IgD-negative memory B cell (primary cell): ENCODE data around the gene QRFP. TPM values are rescaled to one million over a fixed set of nuclear protein-coding genes. Genes with fewer than 3 reads are reported as not detected.
A peak's percentile ranks its signal among the peaks of the same experiment; 100 is the strongest.
"Not testable (repeated sequence)": the region's sequence is repeated elsewhere in the genome, so short reads cannot be mapped to it uniquely, and the experiment has no call there.

Experiments used
- H3K27ac Mint-ChIP-seq, 3 donors: one replicate each; pipeline ENCODE4 v1.8.0; 2020 to 2022; ENCODE audit warnings: mild to moderate bottlenecking in 3 of 3, mixed read lengths in 3 of 3, moderate library complexity in 1 of 3
- H3K27me3 Mint-ChIP-seq: one replicate; pipeline ENCODE4 v1.8.0; 2021; ENCODE audit warnings: mixed read lengths
- H3K36me3 Mint-ChIP-seq: one replicate; pipeline ENCODE4 v1.8.0; 2020; ENCODE audit warnings: mild to moderate bottlenecking, mixed read lengths
- H3K4me1 Mint-ChIP-seq, 3 donors: one replicate each; pipeline ENCODE4 v1.8.0; 2020 to 2022; ENCODE audit warnings: mixed read lengths in 3 of 3, mild to moderate bottlenecking in 1 of 3
- H3K4me3 Mint-ChIP-seq, 4 donors: one replicate each; pipeline ENCODE4 v1.8.0; 2020 to 2022; ENCODE audit warnings: mild to moderate bottlenecking in 4 of 4, mixed read lengths in 4 of 4, moderate library complexity in 3 of 4
- H3K9me3 Mint-ChIP-seq, 3 donors: one replicate each; pipeline ENCODE4 v1.8.0; 2020 to 2021; ENCODE audit warnings: mixed read lengths in 3 of 3, mild to moderate bottlenecking in 1 of 3
- polyA plus RNA-seq: library from polyadenylated mRNA; unstranded; fragments of 300-500 nt; fragmentation: Illumina TruSeq; gene quantifications from one replicate; pipeline ENCODE4 v1.2.3, GENCODE V29; 2021

QRFP gene
- polyA plus RNA-seq, 1 donor from 2014 or later: not detected

DNA sequence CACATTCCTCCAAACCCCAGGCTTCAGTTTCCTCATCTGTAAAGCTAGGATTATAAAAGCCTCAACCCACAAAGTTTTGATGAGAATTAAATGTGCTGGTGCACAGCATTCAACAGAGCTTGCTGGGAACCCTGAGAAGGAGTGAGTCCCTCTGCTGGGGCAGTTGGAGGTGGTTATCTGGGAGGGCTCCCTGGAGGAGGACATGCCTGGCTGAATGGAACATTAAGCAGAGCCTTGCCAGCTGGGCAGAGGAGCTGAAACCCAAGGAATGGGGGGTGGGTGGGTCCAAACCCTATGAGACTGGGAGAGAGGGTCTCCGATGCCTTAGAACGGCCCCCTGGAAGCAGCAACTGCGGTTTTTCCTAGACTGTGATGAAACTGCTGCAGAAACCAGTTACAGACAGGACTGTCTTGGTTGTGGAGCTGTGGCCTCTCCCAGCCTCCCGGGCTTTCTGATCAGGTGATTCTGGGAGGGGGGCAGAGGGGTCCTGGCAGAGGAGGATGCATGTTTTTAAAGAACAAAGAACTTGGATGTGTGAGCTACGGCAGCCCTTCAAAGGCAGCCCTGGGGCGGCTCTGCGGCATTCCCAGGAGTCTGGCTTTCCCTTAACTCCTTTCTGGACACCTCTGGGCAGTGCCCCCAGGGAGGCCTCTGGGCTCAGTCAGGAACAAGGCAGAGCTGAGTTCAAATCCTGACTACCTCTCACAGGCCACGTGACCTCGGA lies 21.7 kb upstream of the QRFP start:
- Mint-ChIP-seq H3K9me3 (no peaks in the 10 kb centered on the region), H3K4me1 (no peaks in the 10 kb centered on the region), H3K36me3 (no peaks in the 10 kb centered on the region), H3K27ac (no peak overlapping the region), H3K27me3 (peaks cover 15% of the 10 kb centered on the region), H3K4me3 (no peak overlapping the region)

DNA sequence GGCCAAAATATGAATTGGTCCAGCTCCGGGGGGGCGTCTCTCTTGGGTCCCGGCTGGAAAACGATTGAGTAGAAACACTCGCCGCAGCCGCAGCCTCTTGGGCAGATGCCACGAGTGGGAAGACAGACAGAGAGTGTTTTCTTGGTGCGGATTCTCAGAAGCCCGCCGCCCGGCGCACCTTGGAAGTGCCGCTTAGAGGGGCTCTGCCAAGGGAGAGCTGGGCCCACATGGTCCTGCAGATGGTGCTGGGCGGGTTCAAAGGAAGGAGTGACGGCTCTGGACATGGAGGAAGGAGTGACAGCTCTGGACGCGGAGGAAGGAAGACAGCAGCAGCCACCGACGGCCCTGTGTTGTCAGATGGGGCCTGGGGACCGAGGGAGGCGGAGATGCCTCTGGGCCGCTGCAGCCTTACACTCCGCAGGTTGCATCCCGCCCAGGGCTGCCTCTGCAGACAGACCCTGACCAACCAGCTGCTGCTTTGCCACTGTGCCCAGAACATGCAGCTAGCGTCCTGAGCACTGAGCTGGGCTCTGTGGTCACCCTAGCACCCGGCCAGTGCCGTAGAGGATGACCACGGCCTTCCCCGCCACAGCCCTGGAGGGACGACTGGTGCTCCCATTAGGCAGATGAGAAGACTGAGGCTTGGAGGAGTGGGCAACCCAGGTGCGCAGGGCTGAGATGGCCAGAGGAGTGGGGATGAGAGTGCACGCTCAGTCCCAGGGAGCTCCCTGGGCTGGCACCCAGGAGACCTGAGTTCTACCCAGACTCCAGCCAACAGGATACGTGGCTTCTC lies 20.8 kb upstream of the QRFP start:
- H3K27ac Mint-ChIP-seq: peak overlapping the region in 1 of 3 donors; percentile 53

GRCh38 chr9:130915096-130915447 lies 18.5 kb upstream of the QRFP start:
- H3K27me3 Mint-ChIP-seq: peaks cover 4% of the 10 kb centered on the region
- H3K9me3 Mint-ChIP-seq: no peaks in the 10 kb centered on the region
- H3K4me3 Mint-ChIP-seq: no peak overlapping the region
- no peaks in the 10 kb centered on the region for H3K36me3 Mint-ChIP-seq
- H3K4me1 Mint-ChIP-seq: no peaks in the 10 kb centered on the region
- H3K27ac Mint-ChIP-seq: no peak overlapping the region

More for the DNA sequence above, 20.8 kb upstream of the QRFP start:
- no peaks in the 10 kb centered on the region for H3K36me3 Mint-ChIP-seq
- H3K4me3 Mint-ChIP-seq: no peak overlapping the region
- peaks cover 6% of the 10 kb centered on the region for H3K27me3 Mint-ChIP-seq
- H3K4me1 Mint-ChIP-seq: no peaks in the 10 kb centered on the region
- H3K9me3 Mint-ChIP-seq: no peaks in the 10 kb centered on the region

DNA sequence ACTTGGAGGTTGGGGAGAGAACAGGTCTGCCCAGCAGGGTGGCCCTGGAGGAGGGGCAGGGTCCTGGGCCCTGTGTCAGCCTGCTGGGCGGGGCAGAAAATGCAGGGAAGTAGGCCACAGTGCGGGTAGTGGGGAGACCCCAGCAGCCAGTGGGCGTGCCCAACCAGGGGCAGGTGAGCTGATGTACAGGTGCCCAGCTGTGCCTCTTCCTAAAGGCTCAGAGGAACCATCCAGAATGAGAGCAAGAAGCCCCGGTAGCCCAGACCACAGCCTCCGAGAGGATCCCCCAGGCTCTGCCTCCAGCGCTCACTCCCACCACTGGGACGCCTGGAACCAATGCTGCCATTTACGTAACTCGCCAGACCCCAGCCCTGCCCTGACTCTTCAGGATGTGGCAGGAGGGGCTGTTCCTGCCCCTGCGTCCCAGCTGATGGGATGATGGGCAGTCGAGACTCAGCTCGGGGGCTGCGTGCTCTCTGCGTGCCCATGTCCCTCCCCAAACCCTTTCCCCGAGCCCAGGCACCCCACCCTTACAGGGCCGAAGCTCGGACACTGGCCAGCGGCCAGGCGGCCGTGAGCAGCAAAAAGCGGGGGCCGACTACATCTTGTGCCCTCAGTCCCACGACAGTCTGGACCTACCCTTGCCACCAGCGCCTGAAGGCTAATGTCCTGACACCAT lies 17.9 kb upstream of the QRFP start:
- Mint-ChIP-seq H3K9me3 (no peaks in the 10 kb centered on the region), H3K27me3 (peaks cover 4% of the 10 kb centered on the region), H3K4me1 (no peaks in the 10 kb centered on the region), H3K4me3 (no peak overlapping the region), H3K36me3 (no peaks in the 10 kb centered on the region), H3K27ac (no peak overlapping the region)

- H3K9me3 Mint-ChIP-seq: no peaks in the 10 kb centered on the region
- H3K4me1 Mint-ChIP-seq: no peaks in the 10 kb centered on the region
- no peaks in the 10 kb centered on the region for H3K36me3 Mint-ChIP-seq
- peaks cover 1% of the 10 kb centered on the region for H3K27me3 Mint-ChIP-seq
- no peak overlapping the region for H3K4me3 Mint-ChIP-seq
- no peak overlapping the region for H3K27ac Mint-ChIP-seq
These were observed 17.2 kb upstream of the QRFP start for GRCh38 chr9:130913599-130914416.

DNA sequence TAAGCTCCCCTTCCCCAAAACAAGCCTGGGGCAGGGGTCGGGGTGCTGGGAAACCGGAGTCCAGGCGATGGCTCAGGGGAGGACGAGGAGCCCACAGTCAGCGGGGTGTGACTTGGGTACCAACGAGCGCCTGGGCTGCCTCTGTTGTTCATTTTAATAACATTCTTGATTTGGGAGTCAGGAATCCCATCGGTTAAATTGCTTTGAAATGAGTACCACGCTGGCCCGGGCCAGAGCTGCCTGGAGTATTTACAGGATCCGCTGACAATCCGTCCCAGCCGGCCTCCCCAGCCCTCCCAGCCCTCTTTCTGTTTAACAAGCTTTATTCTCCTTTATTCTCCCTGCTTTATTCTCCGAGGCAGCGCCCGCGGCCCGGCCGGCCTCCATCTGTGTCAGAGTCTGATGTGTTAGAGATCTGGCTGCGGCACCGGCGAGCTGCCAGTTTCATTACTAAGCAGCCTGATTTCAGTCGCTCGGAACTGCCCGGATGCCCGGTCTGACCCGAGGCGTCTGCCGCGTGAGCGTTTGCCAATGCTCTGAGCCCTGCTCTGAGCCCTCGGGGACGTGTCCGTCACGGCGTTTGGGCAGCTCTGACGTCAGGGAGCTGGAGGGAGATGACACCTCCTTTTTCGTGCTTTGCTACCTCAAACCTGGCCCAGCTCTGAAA lies 16.5 kb upstream of the QRFP start:
- Mint-ChIP-seq H3K36me3 (no peaks in the 10 kb centered on the region), H3K4me1 (no peaks in the 10 kb centered on the region), H3K27ac (no peak overlapping the region), H3K9me3 (no peaks in the 10 kb centered on the region), H3K27me3 (peaks cover 1% of the 10 kb centered on the region), H3K4me3 (peak overlapping the region in 1 of 4 donors; percentile 60)

- no peaks in the 10 kb centered on the region for H3K36me3 Mint-ChIP-seq
- H3K9me3 Mint-ChIP-seq: no peaks in the 10 kb centered on the region
- no peaks in the 10 kb centered on the region for H3K4me1 Mint-ChIP-seq
- H3K4me3 Mint-ChIP-seq: no peak overlapping the region
- peaks cover 6% of the 10 kb centered on the region for H3K27me3 Mint-ChIP-seq
- no peak overlapping the region for H3K27ac Mint-ChIP-seq
These were observed 14.8 kb upstream of the QRFP start for GRCh38 chr9:130911254-130912049.

DNA sequence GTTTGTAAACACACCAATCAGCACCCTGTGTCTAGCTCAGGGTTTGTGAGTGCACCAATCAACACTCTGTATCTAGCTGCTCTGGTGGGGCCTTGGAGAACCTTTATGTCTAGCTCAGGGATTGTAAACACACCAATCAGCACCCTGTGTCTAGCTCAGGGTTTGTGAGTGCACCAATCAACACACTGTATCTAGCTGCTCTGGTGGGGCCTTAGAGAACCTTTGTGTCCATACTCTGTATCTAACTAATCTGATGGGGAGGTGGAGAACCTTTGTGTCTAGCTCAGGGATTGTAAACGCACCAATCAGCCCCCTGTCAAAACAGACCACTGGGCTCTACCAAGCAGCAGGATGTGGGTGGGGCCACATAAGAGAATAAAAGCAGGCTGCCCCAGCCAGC lies 14.1 kb upstream of the QRFP start:
- not testable (repeated sequence) for H3K27ac Mint-ChIP-seq, H3K4me1 Mint-ChIP-seq, H3K4me3 Mint-ChIP-seq, H3K9me3 Mint-ChIP-seq, H3K36me3 Mint-ChIP-seq
- peaks cover 13% of the 10 kb centered on the region for H3K27me3 Mint-ChIP-seq

- H3K9me3 Mint-ChIP-seq, H3K36me3 Mint-ChIP-seq, H3K27ac Mint-ChIP-seq, H3K4me1 Mint-ChIP-seq, H3K4me3 Mint-ChIP-seq: not testable (repeated sequence)
- peaks cover 15% of the 10 kb centered on the region for H3K27me3 Mint-ChIP-seq
These were observed 13.4 kb upstream of the QRFP start for GRCh38 chr9:130910041-130910440.

GRCh38 chr9:130908878-130909355 lies 12.3 kb upstream of the QRFP start:
- Mint-ChIP-seq H3K4me1 (no peaks in the 10 kb centered on the region), H3K27ac (no peak overlapping the region), H3K9me3 (no peaks in the 10 kb centered on the region), H3K4me3 (no peak overlapping the region), H3K36me3 (no peaks in the 10 kb centered on the region), H3K27me3 (peaks cover 14% of the 10 kb centered on the region)

DNA sequence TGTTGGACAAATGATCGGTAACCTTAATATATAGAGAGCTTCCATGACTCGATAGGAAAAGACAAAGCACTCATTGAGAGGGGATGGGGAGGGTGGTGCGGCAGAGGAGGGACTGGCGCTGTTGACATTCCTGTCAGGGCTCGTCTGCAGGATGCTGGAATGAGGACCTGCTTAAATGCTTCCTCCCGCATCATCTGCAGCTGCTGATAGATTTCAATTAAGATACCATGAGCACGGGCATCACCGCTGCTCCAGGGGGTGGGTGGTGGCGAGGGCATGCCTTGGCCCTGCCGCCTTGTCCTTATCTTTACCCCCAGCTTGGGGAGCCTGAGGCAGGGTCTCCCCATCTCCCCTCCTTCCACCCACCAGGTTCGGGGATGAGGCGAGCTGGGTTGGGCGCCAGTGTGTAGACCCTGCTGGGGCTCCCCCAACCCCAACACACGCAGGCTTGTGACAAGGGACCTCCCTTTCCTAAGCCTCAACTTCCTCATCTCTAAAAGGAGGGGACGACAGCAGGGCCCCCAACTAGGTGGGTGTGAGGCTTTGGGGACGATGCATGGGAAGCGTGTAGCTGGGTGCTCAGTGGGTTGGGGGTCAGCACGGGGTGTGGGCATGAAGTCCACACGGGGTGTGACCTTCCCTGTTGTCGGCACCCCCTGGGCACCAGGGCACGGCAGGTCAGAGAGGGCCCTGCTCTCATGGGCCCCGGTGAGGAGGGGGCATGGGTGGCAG lies 11.7 kb upstream of the QRFP start:
- no peak overlapping the region for H3K4me3 Mint-ChIP-seq
- H3K4me1 Mint-ChIP-seq: no peaks in the 10 kb centered on the region
- H3K9me3 Mint-ChIP-seq: no peaks in the 10 kb centered on the region
- H3K27ac Mint-ChIP-seq: no peak overlapping the region
- no peaks in the 10 kb centered on the region for H3K36me3 Mint-ChIP-seq
- H3K27me3 Mint-ChIP-seq: peaks cover 14% of the 10 kb centered on the region

- Mint-ChIP-seq H3K36me3 (no peaks in the 10 kb centered on the region), H3K4me3 (no peak overlapping the region)
These were observed 10.3 kb upstream of the QRFP start for GRCh38 chr9:130906735-130907416.

More at GRCh38 chr9:130906735-130907416, 10.3 kb upstream of the QRFP start:
- Mint-ChIP-seq H3K27me3 (peaks cover 14% of the 10 kb centered on the region), H3K27ac (no peak overlapping the region), H3K4me1 (no peaks in the 10 kb centered on the region), H3K9me3 (no peaks in the 10 kb centered on the region)
